Measurements from ENCODE around the gene RPF1.

- TF ChIP-seq EZH2 (IDR thresholded peaks at IDR 0.05; ENCODE audit: low read depth) (no peak), CTCF (conservative IDR thresholded peaks at IDR 0.05) (no peak)
These were observed 28.2 kb upstream of the RPF1 start for GRCh38 chr1:84450910-84451309.
